GM21447 (cell line): ENCODE data around the gene KCNS1.

Experiments
- ATAC-seq: cut with Tn5 transposase; IDR thresholded peaks from one replicate; pipeline ENCODE4 v1.9.1; 2021; ENCODE audit not compliant: unreplicated experiment

The KCNS1 gene

GRCh38 chr20:45051204-45052060 lies 49.5 kb downstream of the KCNS1 start:
- no peak for ATAC-seq

GRCh38 chr20:45049904-45050471 lies 50.9 kb downstream of the KCNS1 start:
- no peak for ATAC-seq

- ATAC-seq, result no peak
These were observed 51.5 kb downstream of the KCNS1 start for GRCh38 chr20:45049438-45049837.

GRCh38 chr20:45047581-45048119 lies 53.3 kb downstream of the KCNS1 start:
- ATAC-seq, result no peak

- ATAC-seq, result no peak
These were observed 56.3 kb downstream of the KCNS1 start for GRCh38 chr20:45044601-45045000.

GRCh38 chr20:45044084-45044573 lies 56.8 kb downstream of the KCNS1 start:
- ATAC-seq, result no peak

GRCh38 chr20:45042978-45043377 lies 57.9 kb downstream of the KCNS1 start:
- no peak for ATAC-seq
